ENCODE measurements around the gene ESPNL.

The ESPNL gene

DNA sequence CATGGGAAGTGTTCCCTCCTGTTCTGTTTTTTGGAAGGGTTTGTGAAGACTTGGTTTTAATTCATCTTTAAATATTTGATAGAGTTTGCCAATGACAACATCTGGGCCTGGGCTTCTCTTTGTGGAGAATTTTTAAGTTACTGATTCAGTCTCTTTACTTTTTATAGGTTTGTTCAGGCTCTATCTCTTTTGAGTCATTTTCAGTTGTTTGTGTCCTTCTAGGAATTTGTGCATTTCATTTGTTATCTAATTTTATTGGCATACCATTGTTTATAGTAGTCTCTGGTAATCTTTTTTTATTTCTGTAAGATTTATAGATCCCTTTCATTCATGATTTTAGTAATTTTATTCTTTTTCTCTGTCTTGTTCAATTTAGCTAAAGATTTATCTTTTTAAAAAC, 24.7 kb upstream of the ESPNL start:
- DNase-seq (ENCODE audit: low read depth) = no peak

DNA sequence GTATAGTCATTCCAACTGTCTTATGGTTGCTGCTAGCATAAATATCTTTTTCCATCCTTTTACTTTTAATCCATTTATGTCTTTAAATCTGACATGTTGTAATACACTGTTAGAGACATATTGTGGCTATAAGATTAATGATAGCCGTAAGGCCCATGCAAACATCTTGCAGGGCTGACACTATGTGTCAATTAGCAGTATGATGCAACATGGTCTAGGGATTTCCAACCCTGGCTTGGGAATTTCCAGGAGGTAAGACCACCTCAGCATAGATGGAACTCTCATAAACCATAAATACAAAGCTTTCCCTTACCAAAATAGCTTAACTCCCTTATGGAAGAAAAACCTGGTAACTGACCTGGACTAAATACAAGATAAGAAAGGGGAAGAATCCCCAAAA, 22.8 kb upstream of the ESPNL start:
- no peak for DNase-seq (ENCODE audit: low read depth)

DNA sequence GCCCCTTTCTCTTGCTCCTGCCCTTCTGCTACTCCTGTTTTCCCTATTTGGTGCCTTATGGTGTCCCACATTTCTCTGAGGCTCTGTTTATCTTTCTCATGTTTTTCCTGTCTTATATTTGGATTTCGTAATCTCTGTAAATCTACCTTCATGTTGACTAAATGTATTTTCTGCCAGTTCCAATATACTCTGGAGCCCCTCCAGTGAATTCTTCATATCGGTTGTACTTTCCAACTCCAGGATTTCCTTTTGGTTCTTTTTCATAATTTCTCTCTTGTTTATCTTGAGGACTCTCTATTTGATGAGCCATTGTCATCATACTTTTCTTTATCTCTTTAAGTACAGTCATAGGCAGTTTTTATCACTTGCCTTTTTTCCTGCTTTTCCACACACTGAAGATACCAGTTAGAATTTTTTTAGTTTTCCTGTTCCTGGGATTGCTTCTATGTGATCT, 20.2 kb upstream of the ESPNL start:
- no peak for DNase-seq (ENCODE audit: low read depth)

DNA sequence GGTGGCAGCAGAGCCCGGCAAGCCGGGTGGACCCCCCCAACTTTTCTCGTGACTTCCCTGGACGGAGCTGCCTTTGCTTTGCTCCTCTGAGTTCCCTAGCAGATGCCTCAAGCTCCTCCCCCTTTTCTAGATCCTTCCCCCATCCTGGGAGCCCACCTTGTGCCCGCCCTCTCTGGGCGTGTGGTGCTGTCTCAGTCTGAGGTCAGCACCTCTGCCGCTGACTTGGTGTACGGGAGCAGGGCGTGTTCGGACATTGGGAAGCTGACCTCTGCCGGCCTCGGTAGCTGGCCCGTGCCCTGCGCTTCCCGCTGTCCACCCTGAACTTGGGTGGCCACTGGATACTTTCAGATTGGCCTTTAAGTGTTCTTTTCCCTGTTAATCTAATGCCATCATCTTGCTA, 19.6 kb upstream of the ESPNL start:
- no peak for DNase-seq (ENCODE audit: low read depth)

DNA sequence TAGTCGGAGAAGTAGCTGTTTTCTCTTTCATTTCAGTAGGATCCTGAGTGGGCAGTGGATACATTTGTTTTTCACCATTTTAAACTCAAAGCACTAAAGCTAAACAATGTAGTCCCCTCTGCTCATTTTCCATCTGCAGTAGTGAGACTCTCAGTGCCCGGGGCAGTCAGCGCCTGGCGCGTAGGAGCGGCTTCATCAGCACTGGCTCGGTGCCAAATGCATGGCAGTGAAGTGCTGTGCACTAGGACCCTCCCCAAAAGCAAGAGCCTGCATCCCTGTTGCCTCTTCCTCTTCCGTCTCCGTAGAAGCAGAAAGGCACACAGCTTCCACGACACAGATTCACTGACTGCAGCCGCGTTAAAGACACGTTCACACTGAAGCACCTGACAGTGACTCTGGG, 19.0 kb upstream of the ESPNL start:
- no peak for DNase-seq (ENCODE audit: low read depth)

DNA sequence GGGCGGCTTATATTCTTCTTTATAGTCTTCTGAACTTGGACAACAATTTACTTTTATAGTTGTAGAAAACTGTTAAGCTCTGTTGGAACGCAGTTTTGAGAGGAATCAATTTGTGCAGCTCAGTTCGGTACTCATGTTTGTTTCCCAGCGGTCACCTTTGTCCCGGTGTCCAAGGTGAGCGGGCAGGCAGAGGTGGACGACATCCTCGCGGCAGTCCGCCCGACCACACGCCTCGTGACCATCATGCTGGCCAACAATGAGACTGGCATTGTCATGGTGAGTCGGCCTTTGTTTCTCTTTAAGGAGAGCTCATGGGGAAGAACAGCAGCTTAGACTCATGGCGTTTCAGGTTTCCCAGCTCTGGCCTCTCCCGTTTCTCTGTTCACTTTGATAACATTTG, 18.6 kb upstream of the ESPNL start:
- DNase-seq (ENCODE audit: low read depth) = no peak

DNA sequence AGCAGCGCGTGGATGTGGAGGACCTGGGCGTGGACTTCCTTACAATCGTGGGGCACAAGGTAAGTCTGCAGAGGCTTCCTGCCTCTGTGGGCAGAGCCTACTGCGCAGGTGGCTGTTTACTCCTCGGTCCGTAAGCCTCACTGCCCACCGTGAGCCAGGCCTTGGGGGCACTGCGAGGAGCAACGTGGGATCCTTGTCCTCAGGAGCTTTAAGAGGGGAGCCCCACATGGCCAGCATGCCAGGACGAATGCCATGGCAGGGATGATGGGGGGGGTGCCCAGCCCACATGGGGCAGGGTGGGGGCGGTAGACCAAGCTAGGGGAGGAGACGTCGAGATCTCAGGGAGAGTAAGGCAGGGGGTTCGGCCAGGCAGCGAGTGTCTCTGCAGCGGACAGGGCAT, 18.0 kb upstream of the ESPNL start:
- no peak for DNase-seq (ENCODE audit: low read depth)

DNA sequence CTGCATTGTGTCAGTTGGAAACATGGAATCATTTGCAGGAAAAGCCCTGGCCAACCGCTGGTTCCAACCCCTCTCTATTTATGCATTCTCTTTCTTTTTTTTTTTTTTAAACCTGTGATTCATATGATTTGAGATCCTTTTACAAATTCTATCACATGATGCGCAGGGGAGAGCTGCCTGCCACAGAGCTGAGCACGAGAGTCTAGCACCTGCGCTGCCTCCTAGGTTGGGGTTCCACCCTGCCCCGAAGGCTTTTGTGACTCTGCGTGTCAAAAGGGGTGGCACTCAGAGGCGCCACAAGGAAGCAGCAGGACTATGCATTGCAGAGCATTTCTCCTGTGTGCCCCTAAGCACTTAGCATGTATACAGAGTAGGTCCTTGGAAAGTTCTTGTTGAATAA, 17.3 kb upstream of the ESPNL start:
- no peak for DNase-seq (ENCODE audit: low read depth)

DNA sequence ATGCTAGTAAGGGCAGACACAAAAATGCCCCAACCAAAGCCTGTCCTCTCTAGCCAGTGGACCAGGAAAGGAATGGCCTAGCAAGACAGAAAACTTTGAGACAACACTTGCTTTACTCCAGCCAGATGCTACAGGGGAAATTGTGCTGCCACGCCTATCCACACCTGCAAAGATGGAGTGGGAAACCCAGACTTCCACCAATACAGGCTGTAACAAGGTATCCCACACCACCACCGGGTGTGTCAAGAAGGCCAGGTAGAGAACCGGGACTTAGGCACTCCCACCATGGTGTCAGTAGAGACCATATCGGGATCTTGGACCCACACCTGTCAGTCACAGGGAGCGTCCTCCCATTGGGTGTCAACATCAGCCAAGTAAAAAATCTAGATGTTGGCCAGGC, 16.2 kb upstream of the ESPNL start:
- DNase-seq (ENCODE audit: low read depth) = no peak

DNA sequence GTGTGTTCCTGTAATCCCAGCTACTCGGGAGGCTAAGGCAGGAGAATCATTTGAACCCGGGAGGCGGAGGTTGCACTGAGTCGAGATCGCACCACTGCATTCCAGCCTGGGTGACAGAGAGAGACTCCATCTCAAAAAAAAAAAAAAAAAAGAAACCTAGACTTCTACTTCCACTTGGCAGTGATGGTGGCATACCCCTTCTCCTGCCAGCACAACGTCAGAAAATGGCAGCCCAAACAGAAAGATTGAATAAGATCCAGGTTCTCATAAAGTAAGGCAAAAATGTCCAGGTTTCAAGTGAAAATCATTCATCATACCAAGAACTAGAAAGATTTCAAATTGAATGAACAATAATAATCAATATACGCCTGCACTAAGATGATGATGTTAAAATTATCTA, 15.4 kb upstream of the ESPNL start:
- DNase-seq (ENCODE audit: low read depth) = no peak

DNA sequence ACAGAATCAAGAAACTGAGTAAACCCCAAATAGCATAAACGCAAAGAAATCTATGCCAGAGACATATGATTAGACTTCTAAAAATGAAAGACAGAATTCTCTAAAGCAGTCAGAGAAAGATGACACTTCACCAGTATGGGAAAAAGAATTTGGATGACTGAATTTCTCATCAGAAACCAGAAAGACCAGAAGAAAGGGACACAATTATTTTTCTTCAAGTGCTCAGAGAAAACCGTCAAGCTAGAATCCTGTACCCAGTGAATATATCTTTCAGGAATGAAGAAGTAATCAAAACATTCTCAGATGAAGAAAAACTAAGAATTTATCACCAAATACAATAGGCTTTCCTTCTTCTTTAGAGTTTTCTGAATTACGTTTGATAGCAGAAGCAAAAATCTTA, 14.2 kb upstream of the ESPNL start:
- no peak for DNase-seq (ENCODE audit: low read depth)

DNA sequence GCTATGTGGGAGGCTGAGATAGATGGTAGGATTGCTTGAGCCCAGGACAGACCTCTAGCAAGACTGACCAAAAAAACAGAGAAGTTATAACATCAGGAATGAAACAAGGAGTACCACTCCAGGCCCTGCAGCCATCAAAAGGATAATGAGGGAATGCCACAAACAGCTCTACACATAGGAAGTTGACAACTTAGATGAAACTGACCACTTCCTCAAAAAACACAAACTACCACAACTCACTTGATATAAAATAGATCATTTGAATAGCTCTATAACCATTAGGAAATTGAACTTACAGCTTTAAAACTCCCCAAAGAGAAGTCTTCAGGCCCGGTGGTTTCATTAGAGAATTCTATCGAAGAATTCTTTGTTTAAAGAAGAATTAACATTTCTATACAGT, 12.9 kb upstream of the ESPNL start:
- DNase-seq (ENCODE audit: low read depth) = no peak

DNA sequence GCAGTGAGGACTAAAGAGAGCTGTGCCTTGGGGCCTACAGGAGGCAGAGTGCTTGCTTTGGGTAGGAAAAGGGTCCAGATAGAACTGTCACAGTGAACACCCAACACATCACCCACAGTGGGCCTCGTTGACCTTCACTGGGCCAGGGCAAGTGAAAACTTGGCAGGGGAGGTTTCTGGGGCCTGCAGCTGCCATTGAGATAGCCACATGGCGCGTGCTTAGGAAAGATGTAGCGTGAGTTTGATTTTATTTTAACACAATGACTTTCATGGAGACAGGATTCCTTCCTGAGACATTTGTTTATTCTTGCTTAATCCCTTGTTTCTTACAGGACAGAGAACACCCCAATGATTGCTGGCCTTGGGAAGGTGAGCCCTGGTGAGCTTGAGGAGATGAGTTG, 9.3 kb upstream of the ESPNL start:
- no peak for DNase-seq (ENCODE audit: low read depth)

DNA sequence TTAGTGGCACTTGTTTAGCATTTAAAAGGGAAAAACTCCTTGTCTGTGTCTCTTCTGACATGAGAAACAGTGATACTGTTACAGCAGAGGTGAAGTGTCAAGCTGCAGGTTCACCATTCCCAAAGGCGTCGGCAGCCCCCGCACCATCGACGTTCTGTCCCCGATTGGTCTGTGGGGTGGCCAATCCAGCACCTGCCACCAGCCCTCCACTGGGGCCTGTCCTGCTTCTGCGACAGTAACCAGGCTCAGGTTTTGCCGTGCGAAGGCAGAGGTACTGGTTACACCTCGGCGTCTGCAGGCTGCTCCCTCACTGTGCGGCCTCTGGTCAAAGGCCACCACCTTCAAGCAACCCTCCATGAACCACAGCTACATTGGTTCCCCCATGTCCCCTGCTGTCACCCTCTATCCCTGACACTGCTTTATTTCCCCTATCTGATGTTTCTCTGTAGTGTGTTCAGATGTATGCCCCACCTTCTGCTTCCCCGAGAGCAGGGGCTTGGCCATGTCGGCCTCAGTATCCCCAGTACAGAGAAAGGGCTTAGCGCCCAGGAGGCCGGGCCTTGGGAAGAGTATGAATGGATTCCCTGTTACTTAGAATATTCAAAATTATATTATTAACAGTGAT, 8.6 kb upstream of the ESPNL start:
- DNase-seq (ENCODE audit: low read depth) = no peak

DNA sequence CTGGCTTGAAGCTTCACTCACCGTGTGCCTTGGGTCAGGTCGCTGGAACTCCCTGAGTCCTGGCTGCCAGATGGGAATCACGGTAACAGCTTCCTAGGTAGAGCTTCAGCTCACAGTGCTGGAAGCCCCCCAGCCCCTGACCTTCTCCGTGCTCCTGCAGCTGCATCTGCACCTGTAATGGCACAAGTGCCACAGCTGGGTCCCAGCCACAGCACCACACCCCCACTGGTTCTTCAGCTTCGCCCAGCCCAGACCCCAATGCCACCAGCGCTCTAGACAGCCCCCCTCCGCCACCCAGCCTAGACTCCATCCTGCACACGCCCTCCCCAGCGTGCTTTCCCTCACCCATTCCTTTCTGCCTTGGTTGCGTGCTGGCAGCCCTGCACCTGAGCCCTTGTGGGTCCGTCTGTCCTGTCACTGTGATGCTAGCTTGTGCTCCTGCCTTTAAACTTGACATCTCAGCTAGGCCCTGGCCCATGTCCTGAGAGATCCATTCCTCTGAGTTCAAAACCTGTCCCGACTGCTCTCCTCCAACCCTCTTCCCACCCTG, 7.6 kb upstream of the ESPNL start:
- DNase-seq (ENCODE audit: low read depth) = no peak

DNA sequence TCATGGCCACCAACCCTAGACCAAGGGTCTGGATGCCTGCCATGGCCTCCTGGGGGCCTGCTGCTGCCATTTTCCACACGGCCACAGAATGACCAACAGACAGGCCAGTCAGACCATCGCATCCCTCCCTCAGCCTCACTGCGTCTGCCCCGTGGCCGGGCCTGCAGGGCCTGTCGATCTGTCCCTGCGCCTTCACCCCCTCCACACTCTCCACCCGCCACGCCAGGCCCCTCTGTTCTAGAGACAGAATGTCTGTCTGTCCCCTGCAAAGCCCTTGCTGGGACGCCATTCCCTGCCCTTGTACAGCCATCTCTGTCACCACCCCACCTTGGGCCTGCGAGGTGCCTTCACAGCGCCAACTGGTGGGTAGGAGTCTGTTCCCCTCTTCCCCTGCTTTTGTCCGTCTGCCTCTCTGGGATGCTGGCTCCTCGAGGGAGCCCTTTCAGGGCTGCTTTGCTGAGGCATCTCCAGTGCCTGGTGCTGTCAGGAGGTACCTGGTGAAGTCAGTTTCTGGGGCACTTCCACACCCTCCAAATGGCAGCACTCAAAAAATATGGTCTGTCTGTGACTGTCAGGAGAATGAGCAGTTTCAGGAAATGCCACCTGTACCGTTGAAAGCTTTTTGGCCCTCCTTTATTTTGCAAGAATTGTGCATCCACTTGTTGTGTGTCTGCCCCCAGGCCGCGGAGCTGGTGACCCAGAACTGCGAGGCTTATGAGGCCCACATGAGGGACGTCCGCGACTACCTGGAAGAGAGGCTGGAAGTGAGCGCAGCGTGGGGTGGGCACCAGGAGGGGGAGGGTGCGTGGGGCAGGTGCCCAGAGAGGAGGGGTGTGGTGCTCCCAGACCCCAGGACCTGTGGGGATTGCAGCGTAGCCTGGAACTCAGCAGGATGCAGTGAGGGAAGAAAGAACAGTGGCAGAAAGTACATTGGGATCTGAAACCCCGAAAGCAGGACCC, 6.7 kb upstream of the ESPNL start:
- no peak for DNase-seq (ENCODE audit: low read depth)

DNA sequence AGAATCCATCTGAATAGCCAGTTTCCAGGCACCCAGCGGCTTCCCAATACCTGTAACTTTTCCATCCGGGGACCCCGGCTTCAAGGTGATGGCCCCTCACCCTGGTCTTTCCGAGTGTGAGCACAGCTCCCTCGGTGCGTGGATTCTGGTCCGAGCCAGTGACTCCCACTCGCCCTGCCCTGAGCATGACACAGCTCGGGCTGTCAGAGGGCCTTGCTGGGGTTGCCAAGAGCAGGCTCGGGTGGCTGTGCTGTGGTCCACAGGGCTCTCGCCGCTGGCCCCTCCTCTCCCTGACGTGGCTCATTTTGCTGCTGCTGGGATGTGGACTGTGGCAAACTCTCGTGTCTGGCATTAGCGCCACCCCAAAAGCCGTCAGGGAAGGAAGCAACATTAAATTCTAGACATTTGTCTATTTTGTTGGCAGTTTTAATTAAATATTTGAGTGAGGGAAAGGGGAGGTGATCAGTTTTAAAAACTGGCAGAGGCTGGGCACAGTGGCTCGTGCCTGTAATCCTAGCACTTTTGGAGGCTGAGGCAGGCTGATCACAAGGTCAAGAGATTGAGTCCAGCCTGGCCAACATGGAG, 5.6 kb upstream of the ESPNL start:
- DNase-seq (ENCODE audit: low read depth) = no peak

DNA sequence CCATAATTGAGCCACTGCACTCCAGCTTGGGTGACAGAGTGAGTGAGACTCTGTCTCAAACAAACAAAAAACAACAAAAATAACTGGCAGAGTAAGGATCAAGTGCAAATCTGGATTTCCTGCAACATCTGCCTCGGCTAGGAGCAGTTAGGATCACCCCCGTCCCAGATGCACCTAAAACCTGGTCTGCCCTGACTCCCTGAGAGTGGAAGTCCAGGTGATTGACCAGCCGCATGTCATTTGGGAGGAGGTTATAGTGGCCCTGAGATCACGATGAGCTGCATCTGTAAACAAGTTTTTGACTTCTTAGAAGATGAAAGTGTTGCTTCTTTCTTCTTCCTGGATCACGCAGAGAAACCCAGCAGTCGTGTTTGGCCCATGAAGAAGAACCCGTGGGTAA, 5.0 kb upstream of the ESPNL start:
- no peak for DNase-seq (ENCODE audit: low read depth)

DNA sequence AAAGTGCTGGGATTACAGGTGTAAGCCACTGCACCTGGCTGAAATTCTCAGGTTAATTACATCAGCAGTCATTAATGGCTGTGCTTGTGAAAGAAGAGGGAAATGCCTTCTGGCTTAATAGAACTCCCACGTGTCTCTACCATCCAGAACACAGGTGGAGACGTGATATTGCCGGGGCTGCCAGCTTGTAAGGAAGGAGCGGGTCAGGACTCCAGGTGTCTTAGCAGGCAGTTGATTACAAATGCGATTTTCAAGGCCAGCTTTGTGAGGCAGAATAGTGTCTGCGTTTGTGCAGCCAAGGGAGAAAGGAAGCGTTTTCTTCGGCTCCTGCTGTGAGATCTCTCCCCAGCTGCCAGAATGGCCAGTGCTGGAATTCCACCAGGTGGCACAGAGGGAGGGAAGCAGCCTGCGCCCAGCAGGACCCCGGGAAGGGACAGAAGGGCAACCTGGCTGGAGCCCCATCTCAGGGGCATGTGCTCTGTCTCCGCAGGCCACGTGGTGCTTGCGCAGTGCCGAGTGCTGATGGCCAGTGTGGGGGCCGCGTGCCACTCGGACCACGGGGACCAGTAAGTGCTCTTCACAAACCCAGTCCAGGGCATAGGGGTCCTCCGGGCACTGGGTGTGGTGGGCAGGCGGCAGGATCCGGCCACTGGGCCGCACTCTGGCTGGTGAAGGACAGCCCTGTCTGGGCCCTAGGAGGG, 3.7 kb upstream of the ESPNL start:
- DNase-seq (ENCODE audit: low read depth) = no peak

DNA sequence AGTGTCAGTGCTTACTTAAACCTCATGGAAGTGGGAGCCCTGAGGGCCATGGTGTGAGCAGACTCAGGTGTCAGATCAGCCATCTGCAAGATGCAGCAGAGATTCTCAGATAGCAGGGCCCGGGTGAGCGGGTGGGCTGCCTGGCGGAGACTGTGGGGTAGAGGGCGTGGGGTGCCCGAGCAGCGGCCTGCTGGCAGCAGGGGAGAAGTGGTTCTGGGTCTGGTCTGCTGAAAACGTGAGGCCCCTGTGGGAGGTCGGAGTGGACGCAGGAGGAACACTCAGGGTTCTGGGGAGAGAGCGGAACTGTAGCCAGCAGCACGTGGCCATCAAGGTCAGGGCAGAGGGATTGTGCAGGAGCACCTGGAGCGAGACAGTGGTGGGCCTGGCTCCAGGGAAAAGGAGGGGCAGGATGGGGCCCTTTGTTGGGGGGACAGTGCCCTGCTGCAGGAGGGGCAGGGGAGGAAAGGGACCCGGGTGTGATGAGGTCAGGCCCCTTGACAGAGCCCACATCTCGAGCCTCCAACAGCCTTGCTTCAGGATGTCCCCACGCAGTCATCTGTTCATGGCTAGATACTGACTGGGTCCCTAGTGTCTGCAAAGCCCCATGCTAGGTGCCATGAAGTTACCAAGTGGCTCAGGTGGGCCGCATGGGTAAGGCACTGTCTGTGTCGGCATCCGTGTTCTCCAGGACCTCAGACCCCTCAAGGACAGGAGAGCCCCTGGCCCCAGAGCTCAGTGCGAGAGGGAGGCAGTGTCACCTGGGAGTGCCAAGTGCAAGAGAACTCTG, 2.7 kb upstream of the ESPNL start:
- DNase-seq (ENCODE audit: low read depth) = no peak

All from activated T-cell treated with anti-CD3 and anti-CD28 coated beads for 1 hour (primary cell).